ENCODE measurements around the gene MS4A7.
"Not testable (repeated sequence)": the region's sequence is repeated elsewhere in the genome, so short reads cannot be mapped to it uniquely, and the experiment has no call there.

The MS4A7 gene, protein sequence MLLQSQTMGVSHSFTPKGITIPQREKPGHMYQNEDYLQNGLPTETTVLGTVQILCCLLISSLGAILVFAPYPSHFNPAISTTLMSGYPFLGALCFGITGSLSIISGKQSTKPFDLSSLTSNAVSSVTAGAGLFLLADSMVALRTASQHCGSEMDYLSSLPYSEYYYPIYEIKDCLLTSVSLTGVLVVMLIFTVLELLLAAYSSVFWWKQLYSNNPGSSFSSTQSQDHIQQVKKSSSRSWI

DNA sequence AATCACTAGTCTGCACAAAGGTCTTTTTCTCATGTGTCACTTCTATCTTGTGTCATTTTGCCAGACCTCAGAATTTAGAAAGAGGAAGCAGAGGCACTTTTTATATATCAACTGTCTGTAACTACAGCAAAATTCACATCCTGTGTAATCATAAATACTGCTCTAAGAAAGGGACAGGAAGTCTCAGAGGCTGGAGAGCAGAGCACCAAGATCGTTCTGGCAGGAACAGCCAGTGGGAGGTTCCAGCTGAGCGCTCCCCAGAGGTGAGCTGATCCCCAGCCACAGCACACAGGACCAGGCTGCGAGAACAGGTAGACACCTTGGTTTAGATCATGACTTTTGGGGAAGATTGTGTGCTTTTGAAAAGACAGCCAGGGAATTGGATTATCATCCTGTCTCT, at the start of gene MS4A7:
Gene MS4A7 (plus strand): TSS at position 179 of the 400 bp plus-strand sequence. CDS start 4,610 bp downstream, outside the sequence.
- no peak for FAIRE-seq

DNA sequence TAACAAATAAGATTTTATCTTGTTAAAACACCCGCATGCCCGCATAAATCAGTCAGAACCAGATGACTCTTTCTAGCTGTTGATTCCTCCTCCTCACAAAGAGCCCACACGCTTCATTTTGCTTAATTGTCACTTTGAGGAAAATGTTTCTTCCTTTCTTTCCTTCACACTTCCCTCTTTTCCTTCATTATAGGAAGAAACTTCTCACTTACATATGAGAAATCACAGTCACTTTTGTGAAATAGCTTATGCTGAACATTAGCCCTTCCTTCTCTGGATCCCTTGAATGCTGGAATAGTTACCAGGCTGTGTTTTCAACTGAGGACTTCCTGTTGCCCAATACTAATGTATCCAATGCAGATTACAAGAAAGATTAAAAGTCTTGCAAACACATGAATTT, 45.5 kb upstream of the MS4A7 start:
- FAIRE-seq = no peak

DNA sequence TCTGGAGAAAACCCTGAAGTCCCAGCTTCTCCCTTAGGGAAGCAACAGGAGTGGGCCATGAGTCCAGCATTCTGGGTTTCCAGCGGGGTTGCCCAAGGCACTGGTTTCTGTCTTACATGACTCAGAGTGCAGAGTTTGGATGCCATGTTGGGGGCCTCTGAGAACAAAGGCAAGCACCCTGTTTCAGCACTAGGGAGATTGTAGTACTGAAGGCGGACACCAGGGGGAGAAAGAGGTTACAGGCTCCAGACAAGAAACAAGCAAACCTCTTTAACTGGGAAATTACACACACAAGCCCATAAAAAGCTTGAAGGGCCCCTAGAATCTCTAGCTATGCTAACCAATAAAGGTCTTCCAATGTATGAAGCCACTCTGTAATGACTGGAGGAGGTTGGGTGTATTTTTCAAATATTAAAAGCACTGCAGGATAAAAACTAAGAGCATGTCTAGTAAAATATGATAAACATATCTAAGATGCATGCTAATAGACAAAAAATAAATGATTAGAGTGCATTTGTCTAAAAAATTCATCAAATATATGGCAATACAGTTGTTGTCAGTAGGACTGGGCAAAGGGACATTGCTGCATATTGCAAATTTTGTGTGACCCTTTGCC, 44.2 kb upstream of the MS4A7 start:
- no peak for FAIRE-seq

DNA sequence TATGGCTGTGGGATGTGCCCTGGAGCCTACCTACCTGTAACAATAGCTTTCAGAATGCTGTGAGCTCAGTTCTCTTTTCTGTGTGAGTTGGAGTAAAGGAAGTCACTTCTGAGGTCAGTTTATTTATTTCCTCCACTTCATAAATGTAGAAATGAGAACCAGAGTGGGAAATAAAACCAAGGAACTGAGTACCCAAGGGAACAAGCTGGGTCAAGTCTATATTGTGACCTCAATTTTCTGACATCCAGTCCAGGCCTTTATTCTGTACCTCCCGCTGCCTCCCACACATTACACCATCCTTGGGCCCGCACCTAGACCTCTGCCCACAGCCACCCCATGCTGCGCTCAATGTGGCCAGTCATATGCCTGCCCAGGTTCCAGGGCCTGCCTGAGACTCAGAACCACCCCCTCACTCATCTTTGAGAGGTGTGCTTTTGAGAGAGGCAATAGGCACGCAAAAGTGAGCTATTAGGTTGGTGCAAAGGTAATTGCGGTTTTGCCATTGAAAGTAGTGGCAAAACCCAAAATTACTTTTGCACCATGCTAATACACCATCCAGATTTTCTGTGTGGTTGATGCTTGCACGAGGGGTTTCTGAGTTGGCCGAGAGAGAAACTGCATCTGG, 41.5 kb upstream of the MS4A7 start:
- no peak for FAIRE-seq

DNA sequence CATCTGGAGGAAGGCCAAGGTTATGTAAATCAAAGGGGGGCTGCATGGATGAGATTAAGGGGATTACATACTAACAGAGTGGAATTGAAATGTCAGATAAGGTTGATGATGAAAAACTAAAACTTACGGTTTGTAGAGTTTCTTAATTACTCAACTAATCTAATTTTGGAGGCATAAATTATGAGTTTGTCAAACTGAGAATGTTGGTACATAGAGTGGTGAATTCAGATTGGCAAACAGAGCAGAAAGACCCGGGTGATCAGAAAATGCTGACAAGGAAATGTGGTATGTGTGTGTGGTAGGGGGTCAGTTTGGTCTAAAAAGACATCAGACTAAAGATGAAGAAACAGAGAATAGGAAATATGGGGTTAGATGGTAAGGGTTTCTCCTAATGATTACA, 40.3 kb upstream of the MS4A7 start:
- FAIRE-seq = no peak

DNA sequence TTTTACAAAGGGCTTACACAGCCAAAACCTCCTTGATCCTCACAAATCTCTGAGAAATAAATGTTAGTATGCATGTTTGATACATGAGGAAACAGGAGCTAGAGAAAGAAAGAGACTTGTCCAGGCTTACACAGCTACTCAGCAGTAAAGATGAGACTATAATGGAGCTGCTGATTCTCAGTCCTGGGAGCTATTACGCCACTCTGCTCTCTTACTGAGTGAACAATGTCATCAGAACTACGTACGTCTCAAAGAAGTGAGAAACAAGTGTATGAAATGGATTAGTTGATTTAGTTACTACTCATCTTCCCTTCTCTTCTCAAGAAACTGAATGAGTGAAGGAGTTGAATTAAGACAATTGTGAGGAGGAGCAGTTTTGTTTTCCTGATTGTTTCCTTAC, 39.0 kb upstream of the MS4A7 start:
- no peak for FAIRE-seq

DNA sequence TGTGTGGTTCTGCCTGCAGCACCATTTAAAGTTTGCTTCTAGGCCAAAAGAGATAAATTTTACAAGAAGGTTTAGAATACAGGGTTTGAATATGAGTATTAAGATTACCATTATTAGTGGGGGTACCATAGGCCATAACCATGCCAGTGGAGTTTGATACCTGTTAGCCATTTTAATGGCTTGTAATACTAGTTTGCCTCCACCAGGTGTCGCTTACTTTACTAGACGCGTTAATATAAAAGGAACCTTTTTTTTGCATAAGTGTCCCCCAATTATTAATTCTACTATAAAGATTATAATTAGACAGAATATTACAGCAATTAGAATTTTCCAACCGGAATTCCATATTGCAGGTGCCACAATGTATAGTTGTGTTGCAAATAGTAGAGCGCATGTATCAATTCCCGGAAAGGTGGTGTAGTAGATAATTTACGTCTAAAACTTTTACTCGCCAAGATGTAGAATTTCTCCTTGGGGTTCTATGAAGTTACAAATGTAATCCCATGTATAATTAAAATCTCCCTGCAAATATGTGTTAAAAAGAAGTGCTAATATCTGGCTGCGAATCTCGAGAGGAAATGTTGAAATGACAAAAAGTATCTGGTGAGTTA, 35.1 kb upstream of the MS4A7 start:
- no peak for FAIRE-seq

DNA sequence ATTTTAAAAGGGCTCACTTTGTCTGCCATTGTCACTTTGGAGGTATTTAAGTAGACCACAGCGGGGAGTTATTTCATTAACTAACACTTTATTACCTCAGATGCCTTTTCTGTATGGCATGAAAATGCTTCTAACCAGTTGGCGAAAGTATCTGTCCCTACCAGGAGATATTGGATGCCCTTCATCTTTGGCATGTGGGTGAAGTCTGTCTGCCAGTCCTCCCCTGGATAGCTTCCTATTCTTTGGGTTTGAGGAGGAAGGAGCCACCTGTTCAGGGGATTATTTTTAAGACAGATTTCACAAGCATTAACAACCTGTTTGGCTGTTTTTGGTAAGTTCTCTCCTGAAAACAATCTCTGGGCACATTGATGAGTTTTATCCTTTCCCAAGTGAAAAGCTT, 34.2 kb upstream of the MS4A7 start:
- FAIRE-seq = no peak

DNA sequence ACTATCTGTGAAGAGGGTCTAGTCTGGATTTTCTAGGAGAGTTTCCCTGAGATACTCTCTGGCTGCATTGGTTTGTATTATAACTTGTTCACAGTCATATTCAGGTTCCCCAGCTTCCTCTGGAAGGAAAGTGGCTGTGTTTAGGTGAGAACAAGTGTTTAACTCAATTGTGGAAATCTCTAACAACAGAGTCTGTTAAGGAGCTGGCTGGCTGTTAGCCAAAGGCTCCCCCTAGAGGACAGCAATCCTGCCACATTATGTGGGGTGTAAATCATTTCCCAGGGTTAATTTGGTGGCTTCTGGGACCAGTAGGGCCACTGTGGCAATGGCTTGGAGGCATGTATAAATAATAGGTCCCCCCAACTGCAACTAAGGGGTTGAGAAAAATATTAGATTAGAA, 32.8 kb upstream of the MS4A7 start:
- FAIRE-seq = no peak

DNA sequence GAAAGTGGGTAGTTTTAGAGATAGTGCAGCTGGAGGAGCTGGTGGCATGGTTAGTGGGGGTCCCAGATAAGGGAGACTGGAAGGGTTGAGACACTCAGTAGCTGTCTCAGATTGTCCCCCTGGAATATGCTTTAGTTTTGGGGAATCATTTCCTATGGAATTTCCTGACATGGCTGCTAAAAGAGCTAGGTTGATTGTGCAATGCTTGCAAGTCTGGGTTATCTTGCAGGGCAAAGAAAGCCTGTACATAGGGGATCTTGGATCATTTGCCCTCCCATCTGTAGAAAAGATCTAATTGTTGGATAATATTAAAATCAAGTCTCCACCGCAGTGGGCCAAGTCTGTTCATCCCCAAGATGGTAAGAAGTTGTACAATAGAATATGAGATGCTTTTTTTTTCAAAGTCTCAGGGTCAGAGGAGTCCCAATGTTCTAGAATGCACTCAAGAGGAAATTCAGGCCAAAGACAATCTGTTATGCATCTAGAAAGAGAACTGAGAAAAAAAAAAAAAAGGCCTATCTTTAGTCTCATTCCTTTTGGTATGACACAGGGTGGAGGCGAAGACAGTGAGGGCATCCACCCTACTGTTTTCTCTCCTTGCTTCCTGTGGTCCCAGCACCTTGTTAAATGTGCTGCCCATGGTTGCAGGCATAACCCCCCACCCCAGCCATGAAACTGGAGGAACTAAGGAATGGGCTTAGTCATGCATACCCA, 31.1 kb upstream of the MS4A7 start:
- FAIRE-seq = no peak

DNA sequence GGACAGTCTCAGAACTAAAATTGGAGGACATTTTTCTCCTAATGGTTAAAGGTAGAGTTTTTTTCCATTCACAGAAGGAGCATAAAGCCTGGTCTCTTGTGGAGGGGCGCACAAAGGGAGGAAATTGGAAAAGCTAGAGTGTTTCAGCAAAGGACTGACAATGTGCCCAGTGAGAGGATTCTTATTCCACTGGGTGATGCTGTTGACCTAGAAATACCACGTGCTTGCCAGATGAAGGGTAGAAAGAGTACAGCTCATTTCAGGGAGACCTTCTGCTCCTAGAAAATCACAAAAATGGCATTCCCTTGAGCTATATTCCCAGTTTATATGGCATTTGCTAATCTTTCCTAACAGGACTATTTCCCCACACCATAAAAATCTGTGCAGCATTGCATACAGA, 30.2 kb upstream of the MS4A7 start:
- FAIRE-seq = no peak

DNA sequence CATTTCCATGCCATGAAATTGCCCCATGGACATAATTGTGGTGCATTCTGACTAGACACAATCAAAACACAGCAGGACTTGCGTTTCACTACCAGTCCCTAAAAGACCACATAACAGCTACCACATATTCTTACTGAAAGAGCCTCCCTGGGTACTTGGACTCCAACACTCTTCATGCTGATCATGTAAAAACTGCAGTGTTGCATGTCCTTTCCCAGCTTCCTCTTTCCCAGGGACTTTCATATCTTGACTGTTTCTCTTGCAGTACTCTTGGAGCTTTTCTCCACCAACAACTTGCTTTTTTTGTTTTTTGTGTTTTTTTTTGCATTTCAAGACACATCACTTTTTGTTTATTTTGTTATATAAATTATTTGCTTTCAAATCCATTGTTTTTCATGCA, 28.3 kb upstream of the MS4A7 start:
- no peak for FAIRE-seq

DNA sequence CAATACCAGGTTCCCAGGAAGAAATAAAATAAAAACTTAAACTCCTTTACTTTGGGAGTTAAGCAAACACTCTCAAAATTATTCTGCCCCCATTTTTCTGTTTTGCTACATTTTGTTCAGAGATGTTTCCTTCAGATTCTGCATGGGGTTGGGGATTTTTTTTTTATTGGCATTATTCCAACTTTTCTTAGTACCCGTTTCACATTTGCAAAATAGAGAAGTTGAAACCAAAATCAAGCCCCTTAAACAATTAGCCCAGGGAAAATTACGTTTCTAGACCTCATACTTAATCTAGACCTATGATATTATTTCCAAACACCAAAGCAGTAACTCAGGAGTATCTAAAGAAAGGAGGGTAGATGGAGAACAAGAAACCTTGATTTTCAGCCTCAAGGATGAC, 20.6 kb upstream of the MS4A7 start:
- no peak for FAIRE-seq

DNA sequence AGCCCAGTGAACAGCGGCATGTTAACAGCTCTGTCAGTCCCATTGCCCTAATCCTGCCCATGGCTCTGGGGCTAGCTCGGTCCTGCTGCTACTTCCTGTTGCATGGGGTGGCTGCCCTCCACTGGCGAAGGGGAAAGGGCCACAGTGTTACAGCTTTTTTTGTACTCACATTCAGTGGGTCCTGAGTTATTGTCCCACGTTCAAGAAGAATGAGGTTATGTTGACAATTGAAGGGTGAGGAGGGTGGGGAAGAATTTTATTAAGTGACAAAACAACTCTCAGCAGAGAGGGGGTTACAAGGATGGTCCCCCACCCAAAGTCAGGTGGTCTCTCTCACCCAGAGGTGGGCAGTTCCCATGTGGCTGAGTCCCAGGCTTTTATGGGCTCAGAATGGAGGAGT, 17.7 kb upstream of the MS4A7 start:
- FAIRE-seq = no peak

DNA sequence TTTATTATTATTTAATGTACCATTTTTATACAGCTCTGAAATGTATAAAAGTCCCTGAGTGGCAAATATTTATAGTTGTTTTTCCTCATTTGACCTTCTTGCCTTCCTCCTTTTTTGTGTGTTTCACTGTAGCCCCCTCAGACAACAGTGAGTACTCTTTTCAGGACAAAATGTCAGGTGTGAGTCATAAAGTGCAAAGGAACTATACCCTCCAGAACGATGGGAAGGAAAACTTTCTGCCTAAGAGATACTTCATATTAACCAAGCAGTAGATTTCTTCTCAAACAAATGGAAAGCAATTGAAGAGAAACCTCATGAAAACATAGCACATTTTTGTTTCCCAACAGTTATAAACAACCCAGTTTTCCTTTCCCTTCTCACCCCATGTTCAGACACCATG, 16.1 kb upstream of the MS4A7 start:
- FAIRE-seq = no peak

DNA sequence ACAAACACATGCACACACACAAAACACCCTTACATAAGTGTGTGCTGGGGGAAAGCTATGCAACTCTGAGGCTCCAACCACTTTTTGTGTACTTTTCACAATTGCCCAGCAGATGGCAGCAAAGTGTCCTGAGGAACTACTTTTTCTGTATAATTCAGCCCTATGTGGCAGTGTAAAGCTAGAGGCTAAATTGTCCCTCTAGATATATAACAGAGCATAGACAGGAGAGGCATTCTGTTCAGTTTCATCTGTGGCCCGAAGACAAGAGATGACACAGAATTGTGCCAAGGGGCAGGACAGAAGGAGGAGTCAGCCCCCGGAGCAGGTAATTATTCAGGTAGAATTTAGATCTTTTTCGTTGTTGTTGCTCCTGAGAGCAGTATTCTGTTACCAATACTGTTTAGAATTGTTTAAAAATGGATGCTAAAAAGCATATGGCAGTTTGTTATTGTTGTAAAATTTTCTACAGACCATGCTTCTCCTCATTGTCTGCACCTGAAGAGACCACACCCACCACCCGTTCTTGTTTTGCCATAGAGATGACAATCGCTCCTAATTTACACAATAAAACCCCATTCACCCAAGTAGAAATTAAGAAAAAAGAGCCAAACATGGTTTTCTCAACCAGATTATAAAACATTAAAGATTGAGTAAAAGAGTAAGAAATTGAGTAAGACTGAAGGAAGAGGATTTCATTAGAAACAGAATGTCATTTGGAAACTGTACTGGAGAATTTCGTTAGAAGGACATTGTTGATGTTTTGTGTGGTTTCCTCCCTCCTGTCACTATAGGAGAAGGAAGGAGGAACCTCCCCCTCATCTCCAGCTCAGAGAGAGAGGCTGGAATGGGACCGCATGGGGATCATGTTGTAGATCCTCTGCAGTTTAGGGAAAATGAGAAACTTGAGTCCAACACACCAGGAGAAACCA, 14.5 kb upstream of the MS4A7 start:
- peak; percentile 21 for FAIRE-seq

DNA sequence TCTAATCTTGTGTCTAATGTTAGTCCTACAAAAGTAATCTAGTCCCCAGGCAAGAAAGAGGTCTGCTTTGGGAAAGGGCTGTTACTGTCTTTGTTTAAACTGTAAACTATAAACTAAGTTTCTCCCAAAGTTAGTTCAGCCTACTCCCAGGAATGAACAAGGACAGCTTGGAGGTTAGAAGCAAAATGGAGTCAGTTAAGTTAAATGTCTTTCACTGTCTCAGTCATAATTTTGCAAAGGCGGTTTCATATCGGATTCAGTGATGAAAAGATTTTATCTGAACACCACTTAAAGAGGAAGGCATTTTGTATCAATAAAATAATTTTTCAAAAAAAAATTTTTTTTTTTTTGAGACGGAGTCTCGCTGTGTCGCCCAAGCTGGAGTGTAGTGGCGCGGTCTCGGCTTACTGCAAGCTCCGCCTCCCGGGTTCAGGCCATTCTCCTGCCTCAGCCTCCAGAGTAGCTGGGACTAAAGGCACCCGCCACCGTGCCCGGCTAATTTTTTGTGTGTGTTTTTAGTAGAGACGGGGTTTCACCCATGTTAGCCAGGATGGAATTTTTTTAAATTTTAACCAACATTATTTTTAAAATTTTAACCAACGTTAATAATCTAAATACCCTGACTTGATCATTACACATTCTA, 11.9 kb upstream of the MS4A7 start:
- not testable (repeated sequence) for FAIRE-seq

DNA sequence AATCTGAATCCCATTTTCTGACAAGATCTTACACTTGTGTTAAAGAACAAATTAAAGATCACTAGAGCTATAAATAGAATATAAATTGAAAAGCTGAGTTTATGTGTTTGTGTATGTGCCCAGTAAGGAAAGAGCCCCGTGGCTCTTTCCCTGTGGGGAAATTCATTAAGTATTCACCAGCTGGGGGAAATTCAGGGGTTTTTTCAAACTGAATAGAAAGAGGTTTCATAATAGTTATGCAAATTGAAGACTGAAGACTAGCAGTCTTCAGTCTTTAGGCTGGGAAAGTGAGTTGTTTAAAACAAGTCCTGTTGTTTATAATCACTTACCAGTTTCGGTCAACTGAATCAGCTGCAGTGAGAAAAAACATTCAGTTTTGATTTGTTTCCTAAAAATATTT, 11.3 kb upstream of the MS4A7 start:
- no peak for FAIRE-seq

DNA sequence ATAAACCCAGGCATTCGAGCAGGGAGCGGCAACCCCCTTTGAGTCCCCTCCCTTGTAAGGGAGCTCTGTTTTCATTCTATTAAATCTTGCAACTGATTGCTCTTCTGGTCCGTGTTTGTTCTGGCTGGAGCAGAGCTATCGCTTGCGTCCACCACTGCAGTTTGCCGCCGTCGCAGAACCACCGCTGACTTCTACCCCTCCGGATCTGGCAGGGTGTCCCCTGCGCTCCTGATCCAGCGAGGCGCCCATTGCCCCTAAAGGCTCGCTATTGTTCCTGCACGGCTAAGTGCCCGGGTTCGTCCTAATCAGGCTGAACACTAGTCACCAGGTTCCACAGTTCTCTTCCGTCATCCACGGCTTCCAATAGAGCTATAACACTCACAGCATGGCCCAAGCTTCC, 10.4 kb upstream of the MS4A7 start:
- FAIRE-seq = no peak

DNA sequence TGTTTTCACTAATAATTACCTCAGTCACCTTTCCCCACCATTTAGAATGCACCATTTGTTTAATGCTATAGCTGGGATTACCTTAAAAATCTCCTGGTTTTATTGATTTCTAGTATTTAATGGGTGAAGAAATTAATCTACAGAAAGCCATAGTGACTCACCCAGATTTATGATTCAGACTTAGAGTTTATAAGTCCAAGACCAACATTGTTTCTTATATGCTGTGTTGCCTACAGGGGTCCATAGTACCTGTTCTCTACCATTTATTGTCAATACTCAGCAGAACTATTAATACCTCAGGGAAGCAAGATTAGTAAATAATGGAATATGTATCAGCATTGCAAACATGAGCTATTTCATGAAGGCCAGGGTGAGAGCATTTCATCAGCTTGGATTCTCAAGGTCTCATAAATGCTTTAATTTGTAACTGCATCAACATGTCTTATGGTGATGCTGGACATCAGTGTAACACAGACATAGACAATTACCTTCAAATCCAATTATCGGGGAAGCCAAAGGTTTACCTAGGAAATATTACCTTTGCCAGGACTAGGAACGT, 8.0 kb upstream of the MS4A7 start:
- FAIRE-seq = no peak

DNA sequence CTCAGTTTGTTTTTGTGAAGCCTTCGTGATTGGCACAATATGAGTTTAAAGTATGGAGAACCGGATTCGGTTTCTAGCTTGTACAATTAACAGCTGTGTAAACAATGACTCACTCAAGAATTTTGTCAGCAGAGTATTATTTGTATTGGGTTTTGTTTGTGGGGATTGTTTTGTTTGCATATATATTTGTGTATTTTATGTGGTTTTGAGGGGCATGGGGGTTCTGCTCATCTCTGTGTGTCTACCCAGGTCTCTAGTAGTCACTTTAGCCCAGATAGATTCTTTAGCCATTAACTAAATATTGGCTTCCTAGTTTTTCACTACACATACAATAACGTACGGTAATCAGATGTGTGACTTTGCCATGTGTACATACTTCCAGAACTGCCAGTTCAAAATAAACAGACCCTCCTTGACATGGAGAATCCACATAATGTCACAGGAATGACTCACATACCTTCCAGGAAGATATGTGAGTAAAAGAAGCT, 7.5 kb upstream of the MS4A7 start:
- no peak for FAIRE-seq
